WTC11 (cell line): ENCODE results near the gene FGFR4. TPM values are rescaled to one million over a fixed set of nuclear protein-coding genes. Genes with fewer than 3 reads are reported as not detected.

Experiments
- ATF1 ChIP-seq: sonication (generic); formaldehyde crosslinking; IDR thresholded peaks from 2 replicates; pipeline ENCODE4 v1.8.1; 2023; ENCODE audit warnings: mild to moderate bottlenecking, moderate library complexity, missing genetic modification reagents
- CREB1 ChIP-seq: sonication (generic); formaldehyde crosslinking; IDR thresholded peaks from 2 replicates; pipeline ENCODE4 v1.8.0; 2023; ENCODE audit warnings: mild to moderate bottlenecking, missing genetic modification reagents
- CREM ChIP-seq: sonication (generic); formaldehyde crosslinking; IDR thresholded peaks from 2 replicates; pipeline ENCODE4 v1.8.1; 2022; ENCODE audit warnings: mild to moderate bottlenecking, missing genetic modification reagents, moderate library complexity
- E2F1 ChIP-seq: sonication (generic); formaldehyde crosslinking; IDR thresholded peaks from 2 replicates; pipeline ENCODE4 v1.8.0; 2022; ENCODE audit warnings: mild to moderate bottlenecking, missing genetic modification reagents
- ETV6 ChIP-seq: sonication (generic); formaldehyde crosslinking; IDR thresholded peaks from 2 replicates; pipeline ENCODE4 v1.8.1; 2022; ENCODE audit warnings: mild to moderate bottlenecking, missing genetic modification reagents
- MLX ChIP-seq: sonication (generic); formaldehyde crosslinking; IDR thresholded peaks from 2 replicates; pipeline ENCODE4 v1.8.1; 2023; ENCODE audit warnings: mild to moderate bottlenecking, missing genetic modification reagents, moderate library complexity
- NFE2L1 ChIP-seq: sonication (generic); formaldehyde crosslinking; IDR thresholded peaks from 2 replicates; pipeline ENCODE4 v1.8.1; 2023; ENCODE audit warnings: missing genetic modification reagents
- NR1H2 ChIP-seq: sonication (generic); formaldehyde crosslinking; IDR thresholded peaks from 2 replicates; pipeline ENCODE4 v1.9.0; 2021; ENCODE audit warnings: mild to moderate bottlenecking, moderate library complexity, missing genetic modification reagents
- NR2C2 ChIP-seq: sonication (generic); formaldehyde crosslinking; IDR thresholded peaks from 2 replicates; pipeline ENCODE4 v1.8.0; 2022; ENCODE audit warnings: mild to moderate bottlenecking, missing genetic modification reagents
- OVOL2 ChIP-seq: fragments of 250-450 bp; sonication (Bioruptor Pico); IDR thresholded peaks from 2 replicates; pipeline ENCODE4 v1.9.0; 2021; ENCODE audit warnings: mild to moderate bottlenecking, borderline replicate concordance
- TEAD4 ChIP-seq: sonication (generic); formaldehyde crosslinking; IDR thresholded peaks from 2 replicates; pipeline ENCODE4 v1.8.0; 2022; ENCODE audit warnings: mild to moderate bottlenecking, missing genetic modification reagents
- USF1 ChIP-seq: sonication (generic); formaldehyde crosslinking; IDR thresholded peaks from 2 replicates; pipeline ENCODE4 v1.8.0; 2022; ENCODE audit warnings: mild to moderate bottlenecking, missing genetic modification reagents
- ZNF396 ChIP-seq: fragments of 250-450 bp; sonication (Bioruptor Pico); IDR thresholded peaks from 2 replicates; pipeline ENCODE4 v1.8.0; 2021; ENCODE audit warnings: mild to moderate bottlenecking, moderate library complexity, borderline replicate concordance
- ZNF512 ChIP-seq: sonication (generic); formaldehyde crosslinking; IDR thresholded peaks from 2 replicates; pipeline ENCODE4 v1.8.1; 2022; ENCODE audit warnings: missing genetic modification reagents, borderline replicate concordance
- ZNF532 ChIP-seq: fragments of 250-450 bp; sonication (Bioruptor Pico); IDR thresholded peaks from 2 replicates; pipeline ENCODE4 v1.9.0; 2021; ENCODE audit warnings: mild to moderate bottlenecking, borderline replicate concordance
- total RNA-seq: library from RNA; stranded (reverse); gene quantifications from 3 replicates; pipeline ENCODE4 v1.2.3, GENCODE V29; 2021
- TF ChIP-seq, protein P1 (sequence below): fragments of 250-450 bp; sonication (Bioruptor Pico); conservative IDR thresholded peaks from 2 replicates; pipeline ENCODE4 v1.9.0; 2021; ENCODE audit warnings: mild to moderate bottlenecking
- TF ChIP-seq, protein P2 (sequence below): sonication (generic); formaldehyde crosslinking; IDR thresholded peaks from 2 replicates; pipeline ENCODE4 v1.8.0; 2023; ENCODE audit warnings: mild to moderate bottlenecking, missing genetic modification reagents
- TF ChIP-seq, protein P3 (sequence below): fragments of 200-600 bp; IDR thresholded peaks from 2 replicates; pipeline ENCODE4 v1.8.0; 2022; ENCODE audit warnings: antibody characterized with exemption
- TF ChIP-seq, protein P4 (sequence below): fragments of 250-450 bp; sonication (Bioruptor Pico); IDR thresholded peaks from 2 replicates; pipeline ENCODE4 v1.9.0; 2021; ENCODE audit warnings: mild to moderate bottlenecking
- TF ChIP-seq, protein P5 (sequence below): sonication (generic); formaldehyde crosslinking; IDR thresholded peaks from 2 replicates; pipeline ENCODE4 v1.8.0; 2022; ENCODE audit warnings: mild to moderate bottlenecking, missing genetic modification reagents

Gene FGFR4
- total RNA-seq, 1 experiment from 2014 or later, result 108 TPM

DNA sequence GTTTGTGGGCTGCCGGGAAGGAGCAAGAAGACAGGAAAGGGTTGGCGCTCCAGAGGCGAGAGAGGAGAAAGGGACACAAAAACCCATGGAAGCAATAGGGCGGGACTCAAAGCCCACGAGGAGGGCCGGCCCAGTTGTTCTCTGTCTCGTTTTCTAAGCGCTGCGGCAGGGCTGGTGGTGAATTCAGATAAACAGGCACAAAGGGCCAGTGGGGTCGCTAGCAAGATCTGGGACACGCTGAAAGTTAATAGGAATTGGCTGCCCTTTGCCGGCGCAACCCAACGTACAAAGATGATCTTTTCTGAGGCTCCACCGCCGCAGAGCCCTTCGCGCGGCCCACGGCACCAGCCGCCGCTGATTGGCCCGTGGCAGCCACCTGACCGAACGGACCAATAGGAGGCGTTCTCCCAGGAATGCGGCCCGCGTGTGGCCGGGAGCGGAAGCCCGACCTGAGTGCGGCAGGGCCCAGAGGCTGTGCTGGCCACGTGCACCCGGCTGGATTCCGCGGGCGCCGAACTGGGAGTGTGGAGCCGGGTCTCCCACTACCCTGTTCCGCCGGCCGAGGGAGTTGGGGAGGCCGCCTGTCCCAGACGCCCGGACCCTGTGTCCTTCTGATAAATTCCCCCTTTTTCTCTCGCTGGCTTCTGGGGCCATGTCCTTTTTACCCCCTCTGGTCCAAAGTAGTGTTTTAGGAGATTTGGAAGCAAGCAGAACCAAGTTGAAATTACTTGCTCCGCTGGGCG lies 30.1 kb downstream of the FGFR4 start (continued):
- TF ChIP-seq USF1 (CRISPR knock-in tag) (peak; percentile 99), TEAD4 (CRISPR knock-in tag) (peak; percentile 97), NR1H2 (0 out of 2 replicates have a peak, but pooled peaks have one; percentile 37), E2F1 (CRISPR knock-in tag) (peak; percentile 95), CREM (peak; percentile 71; the same call in 1 of the 2 replicates), ATF1 (CRISPR knock-in tag) (0 out of 2 replicates have a peak, but pooled peaks have one; percentile 34), ZNF396 (CRISPR knock-in tag) (no peak), OVOL2 (no peak), NR2C2 (peak; percentile 73), MLX (CRISPR knock-in tag) (0 out of 2 replicates have a peak, but pooled peaks have one; percentile 84), NFE2L1 (CRISPR knock-in tag) (peak; percentile 93), ETV6 (peak; percentile 99), ZNF532 (CRISPR knock-in tag) (peak; percentile 94), ZNF512 (CRISPR knock-in tag) (no peak), CREB1 (CRISPR knock-in tag) (peak; percentile 85)
- TF ChIP-seq, protein P1, sequence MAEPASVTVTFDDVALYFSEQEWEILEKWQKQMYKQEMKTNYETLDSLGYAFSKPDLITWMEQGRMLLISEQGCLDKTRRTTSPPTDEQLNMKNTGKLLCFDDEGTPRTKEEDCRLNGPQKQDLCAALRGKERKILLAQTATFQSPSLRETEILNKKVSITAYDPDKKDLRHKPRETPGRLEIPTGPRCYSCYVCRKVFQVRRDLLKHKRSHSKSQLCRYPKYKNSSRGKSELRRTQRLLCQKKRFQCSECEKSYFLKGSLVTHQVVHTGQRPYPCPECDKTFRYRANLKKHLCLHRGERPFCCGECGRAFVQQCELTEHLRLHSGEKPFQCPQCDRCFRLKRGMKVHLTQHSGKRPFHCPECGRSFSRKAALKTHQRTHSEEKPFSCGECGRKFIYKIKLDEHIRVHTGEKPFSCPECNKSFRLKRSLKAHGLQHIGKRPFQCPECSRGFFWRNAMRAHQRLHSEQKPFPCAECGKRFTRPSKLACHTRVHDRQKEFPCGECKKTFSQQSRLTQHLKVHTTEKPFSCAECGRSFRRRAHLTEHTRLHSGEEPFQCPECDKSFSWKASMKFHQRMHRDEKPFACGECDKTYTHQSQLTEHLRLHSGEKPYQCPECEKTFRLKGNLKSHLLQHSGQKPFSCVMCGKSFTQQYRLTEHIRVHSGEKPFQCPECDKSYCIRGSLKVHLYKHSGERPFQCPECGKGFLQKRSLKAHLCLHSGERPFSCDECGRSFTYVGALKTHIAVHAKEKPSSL, result no peak
- TF ChIP-seq, protein P2, sequence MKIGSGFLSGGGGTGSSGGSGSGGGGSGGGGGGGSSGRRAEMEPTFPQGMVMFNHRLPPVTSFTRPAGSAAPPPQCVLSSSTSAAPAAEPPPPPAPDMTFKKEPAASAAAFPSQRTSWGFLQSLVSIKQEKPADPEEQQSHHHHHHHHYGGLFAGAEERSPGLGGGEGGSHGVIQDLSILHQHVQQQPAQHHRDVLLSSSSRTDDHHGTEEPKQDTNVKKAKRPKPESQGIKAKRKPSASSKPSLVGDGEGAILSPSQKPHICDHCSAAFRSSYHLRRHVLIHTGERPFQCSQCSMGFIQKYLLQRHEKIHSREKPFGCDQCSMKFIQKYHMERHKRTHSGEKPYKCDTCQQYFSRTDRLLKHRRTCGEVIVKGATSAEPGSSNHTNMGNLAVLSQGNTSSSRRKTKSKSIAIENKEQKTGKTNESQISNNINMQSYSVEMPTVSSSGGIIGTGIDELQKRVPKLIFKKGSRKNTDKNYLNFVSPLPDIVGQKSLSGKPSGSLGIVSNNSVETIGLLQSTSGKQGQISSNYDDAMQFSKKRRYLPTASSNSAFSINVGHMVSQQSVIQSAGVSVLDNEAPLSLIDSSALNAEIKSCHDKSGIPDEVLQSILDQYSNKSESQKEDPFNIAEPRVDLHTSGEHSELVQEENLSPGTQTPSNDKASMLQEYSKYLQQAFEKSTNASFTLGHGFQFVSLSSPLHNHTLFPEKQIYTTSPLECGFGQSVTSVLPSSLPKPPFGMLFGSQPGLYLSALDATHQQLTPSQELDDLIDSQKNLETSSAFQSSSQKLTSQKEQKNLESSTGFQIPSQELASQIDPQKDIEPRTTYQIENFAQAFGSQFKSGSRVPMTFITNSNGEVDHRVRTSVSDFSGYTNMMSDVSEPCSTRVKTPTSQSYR (CRISPR knock-in tag), result peak; percentile 93
- TF ChIP-seq, protein P3, sequence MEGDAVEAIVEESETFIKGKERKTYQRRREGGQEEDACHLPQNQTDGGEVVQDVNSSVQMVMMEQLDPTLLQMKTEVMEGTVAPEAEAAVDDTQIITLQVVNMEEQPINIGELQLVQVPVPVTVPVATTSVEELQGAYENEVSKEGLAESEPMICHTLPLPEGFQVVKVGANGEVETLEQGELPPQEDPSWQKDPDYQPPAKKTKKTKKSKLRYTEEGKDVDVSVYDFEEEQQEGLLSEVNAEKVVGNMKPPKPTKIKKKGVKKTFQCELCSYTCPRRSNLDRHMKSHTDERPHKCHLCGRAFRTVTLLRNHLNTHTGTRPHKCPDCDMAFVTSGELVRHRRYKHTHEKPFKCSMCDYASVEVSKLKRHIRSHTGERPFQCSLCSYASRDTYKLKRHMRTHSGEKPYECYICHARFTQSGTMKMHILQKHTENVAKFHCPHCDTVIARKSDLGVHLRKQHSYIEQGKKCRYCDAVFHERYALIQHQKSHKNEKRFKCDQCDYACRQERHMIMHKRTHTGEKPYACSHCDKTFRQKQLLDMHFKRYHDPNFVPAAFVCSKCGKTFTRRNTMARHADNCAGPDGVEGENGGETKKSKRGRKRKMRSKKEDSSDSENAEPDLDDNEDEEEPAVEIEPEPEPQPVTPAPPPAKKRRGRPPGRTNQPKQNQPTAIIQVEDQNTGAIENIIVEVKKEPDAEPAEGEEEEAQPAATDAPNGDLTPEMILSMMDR, result no peak
- TF ChIP-seq, protein P4, sequence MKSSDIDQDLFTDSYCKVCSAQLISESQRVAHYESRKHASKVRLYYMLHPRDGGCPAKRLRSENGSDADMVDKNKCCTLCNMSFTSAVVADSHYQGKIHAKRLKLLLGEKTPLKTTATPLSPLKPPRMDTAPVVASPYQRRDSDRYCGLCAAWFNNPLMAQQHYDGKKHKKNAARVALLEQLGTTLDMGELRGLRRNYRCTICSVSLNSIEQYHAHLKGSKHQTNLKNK (CRISPR knock-in tag), result no peak
- TF ChIP-seq, protein P5, sequence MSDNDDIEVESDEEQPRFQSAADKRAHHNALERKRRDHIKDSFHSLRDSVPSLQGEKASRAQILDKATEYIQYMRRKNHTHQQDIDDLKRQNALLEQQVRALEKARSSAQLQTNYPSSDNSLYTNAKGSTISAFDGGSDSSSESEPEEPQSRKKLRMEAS, result peak; percentile 100
- TF ChIP-seq, all 79 proteins: peak for 48
